ENCODE measurements around the gene OR2Y1.

- TF ChIP-seq CTCF (conservative IDR thresholded peaks at IDR 0.05) (no peak), EZH2 (IDR thresholded peaks at IDR 0.05; ENCODE audit: low read depth) (no peak)
Observed at GRCh38 chr5:180720486-180720885, 19.4 kb downstream of the OR2Y1 start.
